ENCODE data around the gene TARS2.

Gene TARS2, protein sequence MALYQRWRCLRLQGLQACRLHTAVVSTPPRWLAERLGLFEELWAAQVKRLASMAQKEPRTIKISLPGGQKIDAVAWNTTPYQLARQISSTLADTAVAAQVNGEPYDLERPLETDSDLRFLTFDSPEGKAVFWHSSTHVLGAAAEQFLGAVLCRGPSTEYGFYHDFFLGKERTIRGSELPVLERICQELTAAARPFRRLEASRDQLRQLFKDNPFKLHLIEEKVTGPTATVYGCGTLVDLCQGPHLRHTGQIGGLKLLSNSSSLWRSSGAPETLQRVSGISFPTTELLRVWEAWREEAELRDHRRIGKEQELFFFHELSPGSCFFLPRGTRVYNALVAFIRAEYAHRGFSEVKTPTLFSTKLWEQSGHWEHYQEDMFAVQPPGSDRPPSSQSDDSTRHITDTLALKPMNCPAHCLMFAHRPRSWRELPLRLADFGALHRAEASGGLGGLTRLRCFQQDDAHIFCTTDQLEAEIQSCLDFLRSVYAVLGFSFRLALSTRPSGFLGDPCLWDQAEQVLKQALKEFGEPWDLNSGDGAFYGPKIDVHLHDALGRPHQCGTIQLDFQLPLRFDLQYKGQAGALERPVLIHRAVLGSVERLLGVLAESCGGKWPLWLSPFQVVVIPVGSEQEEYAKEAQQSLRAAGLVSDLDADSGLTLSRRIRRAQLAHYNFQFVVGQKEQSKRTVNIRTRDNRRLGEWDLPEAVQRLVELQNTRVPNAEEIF

DNA sequence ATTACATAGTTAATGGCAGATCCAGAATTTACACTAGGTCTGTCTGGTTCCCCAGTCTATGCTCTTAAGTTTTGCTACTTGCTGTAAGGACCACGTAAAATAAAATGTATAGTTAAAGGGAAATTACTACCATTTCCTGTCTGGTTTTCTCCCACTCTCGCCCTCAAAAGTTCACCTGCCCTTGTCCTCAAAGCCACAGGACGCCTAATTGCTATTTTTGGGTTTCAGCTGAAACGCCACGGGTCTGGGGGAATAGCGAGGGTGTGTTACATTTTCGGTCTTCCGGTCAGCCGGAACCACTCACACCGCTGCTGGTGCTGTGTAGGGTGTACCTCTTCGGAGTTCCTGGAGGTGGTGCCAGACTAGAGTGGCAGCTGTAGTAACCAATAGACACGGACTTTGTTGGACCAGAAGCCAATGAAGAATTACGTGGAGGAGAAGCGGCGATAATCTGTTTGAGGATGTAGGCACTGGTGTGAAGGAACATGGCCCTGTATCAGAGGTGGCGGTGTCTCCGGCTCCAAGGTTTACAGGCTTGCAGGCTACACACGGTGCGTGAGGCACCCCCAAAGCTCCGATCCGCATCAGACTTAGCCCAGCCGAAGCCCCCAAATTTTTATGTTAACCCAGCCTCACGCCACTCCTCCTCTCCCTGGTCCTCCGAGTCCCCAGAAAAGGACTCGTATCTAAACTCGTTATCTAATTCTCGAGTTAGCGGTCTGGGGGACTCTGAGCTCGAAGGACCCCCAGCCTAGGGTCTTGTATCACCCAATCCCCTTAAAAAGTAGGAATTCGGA is at the start of gene TARS2:
TSS of gene TARS2 (plus strand) at position 454 of the 797 bp plus-strand sequence. CDS start at position 486, 32 bp downstream.
- TF ChIP-seq, protein P1, sequence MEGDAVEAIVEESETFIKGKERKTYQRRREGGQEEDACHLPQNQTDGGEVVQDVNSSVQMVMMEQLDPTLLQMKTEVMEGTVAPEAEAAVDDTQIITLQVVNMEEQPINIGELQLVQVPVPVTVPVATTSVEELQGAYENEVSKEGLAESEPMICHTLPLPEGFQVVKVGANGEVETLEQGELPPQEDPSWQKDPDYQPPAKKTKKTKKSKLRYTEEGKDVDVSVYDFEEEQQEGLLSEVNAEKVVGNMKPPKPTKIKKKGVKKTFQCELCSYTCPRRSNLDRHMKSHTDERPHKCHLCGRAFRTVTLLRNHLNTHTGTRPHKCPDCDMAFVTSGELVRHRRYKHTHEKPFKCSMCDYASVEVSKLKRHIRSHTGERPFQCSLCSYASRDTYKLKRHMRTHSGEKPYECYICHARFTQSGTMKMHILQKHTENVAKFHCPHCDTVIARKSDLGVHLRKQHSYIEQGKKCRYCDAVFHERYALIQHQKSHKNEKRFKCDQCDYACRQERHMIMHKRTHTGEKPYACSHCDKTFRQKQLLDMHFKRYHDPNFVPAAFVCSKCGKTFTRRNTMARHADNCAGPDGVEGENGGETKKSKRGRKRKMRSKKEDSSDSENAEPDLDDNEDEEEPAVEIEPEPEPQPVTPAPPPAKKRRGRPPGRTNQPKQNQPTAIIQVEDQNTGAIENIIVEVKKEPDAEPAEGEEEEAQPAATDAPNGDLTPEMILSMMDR (conservative IDR thresholded peaks at IDR 0.05; ENCODE audit: low read depth, low read length) = peak; percentile 33
- peak; percentile 97 for DNase-seq (ENCODE audit: low read depth)

DNA sequence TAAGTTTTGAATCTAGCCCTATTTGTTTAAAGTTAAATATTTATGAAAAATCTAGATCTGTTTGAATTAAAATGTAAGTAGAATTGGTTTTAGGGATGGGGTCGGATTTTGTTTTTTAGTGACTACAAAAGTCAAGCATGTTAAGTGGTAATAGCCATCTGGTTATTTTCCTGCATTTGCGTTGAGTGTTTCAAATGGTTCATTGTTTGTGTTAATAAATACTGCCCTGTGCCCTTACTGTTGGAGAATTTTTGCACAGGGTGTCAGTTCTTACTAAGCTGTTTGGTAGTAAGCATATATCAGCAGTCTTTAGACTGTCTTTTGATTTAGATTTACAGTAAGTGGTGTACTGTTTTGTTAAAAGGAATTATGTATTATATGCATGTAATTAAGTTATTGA is 46.1 kb upstream of the TARS2 start:
- no peak overlapping the region for H3K4me3 ChIP-seq (ENCODE audit: low read length)
- TF ChIP-seq, protein P1 (conservative IDR thresholded peaks at IDR 0.05; ENCODE audit: low read depth, low read length) = no peak
- DNase-seq (ENCODE audit: low read depth) = no peak

More for the DNA sequence above, at the start of gene TARS2:
- peak within 1 kb of the TSS; percentile 98 for H3K4me3 ChIP-seq (ENCODE audit: low read length)

DNA sequence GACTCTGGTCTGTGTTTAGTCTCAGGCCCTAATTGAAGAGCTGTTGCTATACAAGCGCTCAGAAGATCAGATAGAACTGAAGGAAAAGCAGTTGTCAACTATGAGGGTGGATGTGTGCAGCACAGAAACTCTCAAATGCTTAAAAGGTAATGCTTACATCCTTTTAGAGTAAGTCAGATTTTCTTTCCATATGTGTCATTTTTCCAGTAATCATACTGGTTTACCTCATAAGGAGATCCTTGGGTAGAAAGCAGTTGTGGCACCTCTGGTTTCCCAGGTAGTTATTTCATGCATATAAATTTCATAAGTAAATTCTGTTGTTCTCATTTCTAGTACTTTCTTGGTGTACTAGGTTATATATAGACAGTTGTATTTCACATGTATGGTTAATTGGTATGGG is 43.0 kb upstream of the TARS2 start:
- TF ChIP-seq, protein P1 (conservative IDR thresholded peaks at IDR 0.05; ENCODE audit: low read depth, low read length) = no peak
- no peak overlapping the region for H3K4me3 ChIP-seq (ENCODE audit: low read length)
- DNase-seq (ENCODE audit: low read depth) = no peak

DNA sequence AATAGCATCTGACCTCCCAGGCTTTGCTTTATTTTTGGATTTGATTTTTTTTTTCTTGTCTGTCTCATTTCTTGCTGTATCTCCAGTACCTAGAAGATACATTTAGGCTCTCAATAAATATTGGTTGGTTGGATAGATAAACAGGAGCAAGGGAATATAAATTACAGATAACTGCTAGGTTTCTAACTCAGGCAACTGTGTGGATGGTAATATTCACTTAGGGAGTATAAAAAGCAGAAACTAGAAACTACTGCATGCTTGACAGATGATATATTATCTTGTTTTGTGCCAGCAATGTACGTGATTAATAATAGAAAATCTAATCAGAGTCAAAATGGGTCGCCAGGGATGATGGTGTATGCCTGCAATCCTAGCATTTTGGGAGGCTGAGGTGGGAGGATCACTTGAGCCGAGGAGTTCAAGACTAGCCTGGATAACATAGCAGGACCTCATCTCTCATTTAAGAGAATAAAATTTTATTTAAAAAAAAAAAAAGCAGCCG is 31.0 kb upstream of the TARS2 start:
- no peak overlapping the region for H3K4me3 ChIP-seq (ENCODE audit: low read length)
- no peak for DNase-seq (ENCODE audit: low read depth)
- TF ChIP-seq, protein P1 (conservative IDR thresholded peaks at IDR 0.05; ENCODE audit: low read depth, low read length) = no peak

DNA sequence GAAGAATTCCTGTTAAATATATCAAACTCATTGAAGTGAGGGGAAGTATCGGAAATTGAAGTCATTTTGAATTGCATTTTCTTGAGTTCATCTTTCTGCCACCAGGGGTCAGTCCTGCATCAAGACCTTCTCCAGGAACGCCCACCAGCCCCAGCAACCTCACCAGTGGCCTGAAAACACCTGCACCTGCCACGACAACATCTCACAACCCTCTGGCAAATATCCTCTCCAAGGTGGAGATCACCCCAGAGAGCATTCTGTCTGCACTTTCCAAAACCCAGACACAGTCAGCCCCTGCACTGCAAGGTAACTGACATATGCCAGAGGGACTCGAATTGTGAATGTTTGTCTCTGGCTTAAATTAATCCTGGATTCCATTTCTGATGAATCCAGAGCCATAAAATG is 22.8 kb upstream of the TARS2 start:
- no peak for DNase-seq (ENCODE audit: low read depth)
- TF ChIP-seq, protein P1 (conservative IDR thresholded peaks at IDR 0.05; ENCODE audit: low read depth, low read length) = peak; percentile 76

DNA sequence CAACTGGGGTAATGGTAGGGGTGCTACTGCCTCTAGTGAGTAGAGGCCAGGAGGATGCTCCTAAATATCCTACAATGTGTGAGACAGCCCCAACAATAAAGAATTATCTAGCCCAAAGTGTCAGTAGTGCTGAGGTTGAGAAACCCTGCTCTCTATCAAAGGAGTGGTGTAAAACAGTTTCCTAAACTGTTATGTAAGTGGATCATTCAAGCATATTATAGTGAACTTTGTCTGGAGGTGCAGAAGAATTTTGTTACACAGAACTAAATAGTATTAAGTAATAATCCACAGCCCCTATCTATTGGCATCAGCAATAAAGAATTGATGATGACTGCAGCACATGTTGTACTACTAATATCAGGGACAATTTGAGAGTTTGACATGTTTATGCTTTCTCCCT is 20.3 kb upstream of the TARS2 start:
- DNase-seq (ENCODE audit: low read depth) = no peak
- H3K4me3 ChIP-seq (ENCODE audit: low read length) = no peak overlapping the region
- TF ChIP-seq, protein P1 (conservative IDR thresholded peaks at IDR 0.05; ENCODE audit: low read depth, low read length) = no peak

More for the DNA sequence above, 22.8 kb upstream of the TARS2 start:
- H3K4me3 ChIP-seq (ENCODE audit: low read length) = no peak overlapping the region
